ENCODE results near the gene SIRT2.
"Not testable (repeated sequence)": the region's sequence is repeated elsewhere in the genome, so short reads cannot be mapped to it uniquely, and the experiment has no call there.

SIRT2 gene

GRCh38 chr19:38829203-38829602 is 70.2 kb downstream of the SIRT2 start:
- not testable (repeated sequence) for DNase-seq (ENCODE audit: low spot score)

Data from D341Med (cell line).